Peyer's patch (tissue), 4 donors: Measurements from ENCODE around the gene C1orf198.

Experiments used
- CTCF ChIP-seq, 6 experiments: fragments of 450-650 bp in 4 of 6; fragments of 200-600 bp in 2 of 6; sonication (generic) in 1 of 6; IDR thresholded peaks; one replicate each; pipeline ENCODE4 v1.5.1; 2017 to 2019; ENCODE audit warnings: antibody characterized with exemption in 6 of 6, mild to moderate bottlenecking in 3 of 6, moderate library complexity in 1 of 6
- POLR2A ChIP-seq, 2 donors: fragments of 450-650 bp; IDR thresholded peaks; one replicate each; pipeline ENCODE4 v1.5.1; 2017; ENCODE audit warnings: antibody characterized with exemption in 2 of 2, mild to moderate bottlenecking in 2 of 2, moderate library complexity in 2 of 2

DNA sequence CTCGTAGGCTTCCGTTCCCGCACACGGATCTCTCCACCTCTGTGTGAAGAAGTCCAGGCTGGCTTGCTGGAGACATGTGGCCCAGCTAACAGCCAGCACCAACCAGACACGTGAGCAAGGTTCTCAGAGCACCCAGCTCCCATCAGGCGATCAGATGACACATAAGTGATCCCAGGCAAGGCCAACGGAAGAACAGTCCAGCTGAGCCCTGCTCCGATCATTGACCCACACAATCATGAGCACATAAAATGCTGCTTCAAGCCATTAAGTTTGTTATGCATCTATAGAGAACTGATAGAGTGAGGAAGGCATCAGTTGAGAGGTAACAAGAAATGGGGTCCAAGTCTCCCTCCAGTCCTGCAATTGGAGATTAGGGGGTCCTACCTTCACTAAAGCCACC lies 15.4 kb downstream of the C1orf198 start:
- TF ChIP-seq CTCF (IDR thresholded peaks at IDR 0.05) (no peak), POLR2A (IDR thresholded peaks at IDR 0.05) (no peak)
